Panc1 (cell line): ENCODE results near the gene NUDT16. TPM values are rescaled to one million over a fixed set of nuclear protein-coding genes. Genes with fewer than 3 reads are reported as not detected.
"Not testable (repeated sequence)": the region's sequence is repeated elsewhere in the genome, so short reads cannot be mapped to it uniquely, and the experiment has no call there.

Experiments
- ATAC-seq: fragments of 200-7000 bp; cut with Tn5 transposase; 2 replicates; pipeline ENCODE4 v1.9.1; 2020; ENCODE audit warnings: mild to moderate bottlenecking, moderate library complexity
- BruUV-seq: library from RNA; stranded (reverse); fragments of 400-500 nt; replicated peaks from 2 replicates; lab custom pipeline; 2021; lab: Mats Ljungman, UMichigan
- CTCF ChIA-PET: fragments of 300-600 bp; sonication (Branson Sonifier 250); formaldehyde crosslinking; loops from one replicate; lab custom pipeline; 2022; ENCODE audit warnings: antibody characterized with exemption; lab: Charles Lee
- POLR2A ChIA-PET: fragments of 300-600 bp; sonication (Branson Sonifier 250); formaldehyde crosslinking; loops from one replicate; lab custom pipeline; 2022; ENCODE audit warnings: antibody characterized with exemption; lab: Charles Lee
- DNase-seq: peaks from one replicate; pipeline ENCODE4 v3.0.0-alpha.2; 2010; ENCODE audit warnings: low read depth, low spot score
- H3K27ac ChIP-seq: 2 replicates; pipeline ENCODE4 v1.5.1; 2011; ENCODE audit warnings: mild to moderate bottlenecking, low read length, inconsistent platforms
- H3K27me3 ChIP-seq: fragments of 200-500 bp; sonication (Bioruptor generic); 2 replicates; pipeline ENCODE4 v1.6.0; 2014; ENCODE audit warnings: low read length, inconsistent platforms; ENCODE audit not compliant: control insufficient read depth, insufficient read depth
- H3K36me3 ChIP-seq: fragments of 200-500 bp; sonication (Bioruptor generic); 2 replicates; pipeline ENCODE4 v1.5.1; 2014; ENCODE audit warnings: inconsistent platforms, mild to moderate bottlenecking, low read length, moderate library complexity; ENCODE audit not compliant: control insufficient read depth, insufficient read depth
- H3K4me1 ChIP-seq: 2 replicates; pipeline ENCODE4 v1.5.1; 2011; ENCODE audit warnings: inconsistent platforms, mild to moderate bottlenecking, low read length, moderate library complexity; ENCODE audit not compliant: control insufficient read depth, insufficient read depth
- H3K4me3 ChIP-seq, 2 experiments: 2 replicates each; pipeline ENCODE4 v1.5.1; 2011 to 2012; ENCODE audit warnings: low read depth in 2 of 2, low read length in 2 of 2, mild to moderate bottlenecking in 2 of 2, inconsistent platforms in 1 of 2, moderate library complexity in 1 of 2
- H3K9me3 ChIP-seq: fragments of 200-500 bp; sonication (Bioruptor generic); 2 replicates; pipeline ENCODE4 v1.5.1; 2014; ENCODE audit warnings: low read depth, mild to moderate bottlenecking, inconsistent platforms, low read length, moderate library complexity; ENCODE audit not compliant: control insufficient read depth, insufficient read depth
- POLR2AphosphoS5 ChIP-seq: IDR thresholded peaks from 2 replicates; pipeline ENCODE4 v1.6.1; 2012; ENCODE audit warnings: mild to moderate bottlenecking, low read depth, low read length, moderate library complexity
- REST ChIP-seq, 2 experiments: IDR thresholded peaks; 2 replicates each; pipeline ENCODE4 v1.6.1; 2011 to 2012; ENCODE audit warnings: low read depth in 2 of 2, control low read depth in 1 of 2, low read length in 1 of 2, mild to moderate bottlenecking in 1 of 2, moderate library complexity in 1 of 2; ENCODE audit not compliant: insufficient read depth in 1 of 2
- SIN3A ChIP-seq: IDR thresholded peaks from 2 replicates; pipeline ENCODE4 v1.6.1; 2012; ENCODE audit warnings: low read depth, mild to moderate bottlenecking, low read length, moderate library complexity, borderline replicate concordance; ENCODE audit not compliant: insufficient read depth
- TCF7L2 ChIP-seq: IDR thresholded peaks from 2 replicates; pipeline ENCODE4 v1.6.1; 2011; ENCODE audit warnings: mild to moderate bottlenecking, low read depth, low read length, inconsistent platforms
- in situ Hi-C: cut with HindIII; loops from 2 replicates; pipeline ENCODE4 v1.10.0; 2016; ENCODE audit warnings: low sequenced_read_pairs, low pct_unique_long_range_greater_than_20kb
- intact Hi-C: fragments of 100-400 bp; cut with micrococcal nuclease; formaldehyde crosslinking; loops from one replicate; pipeline ENCODE4 v1.10.0; 2022; ENCODE audit not compliant: unreplicated experiment
- total RNA-seq: library from RNA; stranded (reverse); gene quantifications from one replicate; pipeline ENCODE4 v1.2.1, GENCODE V29; 2021; ENCODE audit not compliant: unreplicated experiment
- TF ChIP-seq, protein P1 (sequence below): fragments of 450-650 bp; IDR thresholded peaks from 2 replicates; pipeline ENCODE4 v1.5.1; 2017; ENCODE audit warnings: mild to moderate bottlenecking

NUDT16 gene
- total RNA-seq, 1 experiment from 2014 or later: 12.5 TPM

DNA sequence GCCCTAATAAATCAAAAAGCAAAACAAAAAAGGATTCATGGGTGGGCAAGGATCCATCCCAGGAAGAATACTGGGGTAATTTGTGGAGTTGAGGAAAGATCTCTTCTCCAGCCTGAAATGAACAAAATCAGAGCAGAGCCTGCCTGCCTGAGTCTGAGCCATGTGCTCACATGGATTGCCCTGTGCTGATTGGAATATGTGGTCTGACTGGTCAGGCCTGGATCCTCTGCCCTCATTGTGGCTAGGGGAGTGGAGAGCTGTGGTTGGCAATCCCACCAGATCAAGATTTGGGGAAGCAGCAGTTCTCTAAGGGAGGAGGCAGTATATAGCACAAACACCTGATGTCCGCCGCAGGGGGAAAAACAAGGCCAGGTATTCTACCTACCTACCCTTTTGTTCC lies 6.8 kb upstream of the NUDT16 start:
- Histone ChIP-seq H3K4me3 (no peak overlapping the region), H3K27ac (no peak overlapping the region), H3K36me3 (no peaks in the 10 kb centered on the region), H3K9me3 (no peaks in the 10 kb centered on the region), H3K4me1 (no peaks in the 10 kb centered on the region), H3K27me3 (no peaks in the 10 kb centered on the region)
- intact Hi-C loops: no loop called here
- TF ChIP-seq, protein P1, sequence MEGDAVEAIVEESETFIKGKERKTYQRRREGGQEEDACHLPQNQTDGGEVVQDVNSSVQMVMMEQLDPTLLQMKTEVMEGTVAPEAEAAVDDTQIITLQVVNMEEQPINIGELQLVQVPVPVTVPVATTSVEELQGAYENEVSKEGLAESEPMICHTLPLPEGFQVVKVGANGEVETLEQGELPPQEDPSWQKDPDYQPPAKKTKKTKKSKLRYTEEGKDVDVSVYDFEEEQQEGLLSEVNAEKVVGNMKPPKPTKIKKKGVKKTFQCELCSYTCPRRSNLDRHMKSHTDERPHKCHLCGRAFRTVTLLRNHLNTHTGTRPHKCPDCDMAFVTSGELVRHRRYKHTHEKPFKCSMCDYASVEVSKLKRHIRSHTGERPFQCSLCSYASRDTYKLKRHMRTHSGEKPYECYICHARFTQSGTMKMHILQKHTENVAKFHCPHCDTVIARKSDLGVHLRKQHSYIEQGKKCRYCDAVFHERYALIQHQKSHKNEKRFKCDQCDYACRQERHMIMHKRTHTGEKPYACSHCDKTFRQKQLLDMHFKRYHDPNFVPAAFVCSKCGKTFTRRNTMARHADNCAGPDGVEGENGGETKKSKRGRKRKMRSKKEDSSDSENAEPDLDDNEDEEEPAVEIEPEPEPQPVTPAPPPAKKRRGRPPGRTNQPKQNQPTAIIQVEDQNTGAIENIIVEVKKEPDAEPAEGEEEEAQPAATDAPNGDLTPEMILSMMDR: no peak
- TF ChIP-seq TCF7L2: no peak
- in situ Hi-C loops: no loop called here
- CTCF ChIA-PET: no interaction called here
- ATAC-seq (no peak), DNase-seq (no peak)
- POLR2A ChIA-PET: interaction anchor here (0.5 kb wide), 1 partner anchor 149 kb away, joined by 3 read pairs; no protein-coding TSS in a partner anchor
- no TSS peak for BruUV-seq

DNA sequence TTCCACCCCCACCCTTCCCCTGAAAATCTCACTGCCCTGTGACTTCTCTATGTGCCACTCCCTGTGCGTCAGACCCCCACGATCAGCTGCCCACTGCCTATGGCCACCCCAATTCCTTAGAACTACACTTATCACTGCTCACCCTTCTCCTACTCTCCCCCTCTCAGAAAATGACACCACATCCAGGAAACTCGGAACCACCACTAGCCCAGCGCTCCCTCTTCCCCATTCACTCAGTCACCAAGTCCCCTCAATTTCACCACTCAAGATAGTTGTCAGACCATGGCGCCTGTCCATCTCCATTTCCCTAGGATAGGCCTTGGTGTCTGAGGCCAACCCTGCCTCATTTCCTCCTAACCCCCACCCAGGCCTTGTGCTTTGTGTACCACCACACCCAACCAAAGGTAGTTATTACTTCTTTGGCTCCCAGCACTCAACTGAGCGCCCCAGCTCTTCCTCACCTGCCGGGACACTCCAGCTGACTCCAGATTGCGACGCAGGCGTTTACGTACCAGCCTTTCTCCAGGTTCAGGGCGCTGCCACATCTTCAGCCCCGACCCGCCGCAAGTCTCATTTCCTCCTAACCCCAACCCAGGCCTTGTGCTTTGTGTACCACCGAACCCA lies 641 bp upstream of the NUDT16 start:
- intact Hi-C loops: not testable (repeated sequence)

GRCh38 chr3:131386429-131387165 lies 5.0 kb downstream of the NUDT16 start:
- no peak for TF ChIP-seq POLR2AphosphoS5
- no peak for TF ChIP-seq TCF7L2
- no peak for TF ChIP-seq SIN3A
- TF ChIP-seq, protein P1: no peak
- TF ChIP-seq REST (IDR thresholded peaks at IDR 0.05; ENCODE audit: insufficient read depth in 1 of 2, low read depth in 2 of 2, low read length in 1 of 2): no peak
- intact Hi-C loops: no loop called here
- BruUV-seq: no TSS peak
- Histone ChIP-seq H3K27ac (no peak overlapping the region), H3K4me3 (no peak overlapping the region), H3K4me1 (peaks cover 6% of the 10 kb centered on the region), H3K36me3 (no peaks in the 10 kb centered on the region), H3K27me3 (no peaks in the 10 kb centered on the region), H3K9me3 (no peaks in the 10 kb centered on the region)
- in situ Hi-C loops: no loop called here
- CTCF ChIA-PET: no interaction called here
- POLR2A ChIA-PET: no interaction called here
- DNase-seq (no peak), ATAC-seq (no peak)

More for the DNA sequence above, 641 bp upstream of the NUDT16 start:
- DNase-seq, H3K9me3 ChIP-seq, H3K36me3 ChIP-seq, BruUV-seq, in situ Hi-C loops, H3K27me3 ChIP-seq, CTCF ChIA-PET, H3K4me1 ChIP-seq: not testable (repeated sequence)
- Histone ChIP-seq H3K27ac (peak overlapping the region; percentile 85), H3K4me3 (peak overlapping the region; percentile 90 to 92)
- peak; percentile 19; the same call in 1 of the 2 replicates for ATAC-seq
- POLR2A ChIA-PET: interaction anchor here (0.5 kb wide), 1 partner anchor 518 kb away, joined by 12 read pairs; no protein-coding TSS in a partner anchor
